ENCODE measurements around the gene CDA. TPM values are rescaled to one million over a fixed set of nuclear protein-coding genes. Genes with fewer than 3 reads are reported as not detected.

The CDA gene
- total RNA-seq, 2 experiments from 2014 or later = 0.38 to 0.50 TPM

DNA sequence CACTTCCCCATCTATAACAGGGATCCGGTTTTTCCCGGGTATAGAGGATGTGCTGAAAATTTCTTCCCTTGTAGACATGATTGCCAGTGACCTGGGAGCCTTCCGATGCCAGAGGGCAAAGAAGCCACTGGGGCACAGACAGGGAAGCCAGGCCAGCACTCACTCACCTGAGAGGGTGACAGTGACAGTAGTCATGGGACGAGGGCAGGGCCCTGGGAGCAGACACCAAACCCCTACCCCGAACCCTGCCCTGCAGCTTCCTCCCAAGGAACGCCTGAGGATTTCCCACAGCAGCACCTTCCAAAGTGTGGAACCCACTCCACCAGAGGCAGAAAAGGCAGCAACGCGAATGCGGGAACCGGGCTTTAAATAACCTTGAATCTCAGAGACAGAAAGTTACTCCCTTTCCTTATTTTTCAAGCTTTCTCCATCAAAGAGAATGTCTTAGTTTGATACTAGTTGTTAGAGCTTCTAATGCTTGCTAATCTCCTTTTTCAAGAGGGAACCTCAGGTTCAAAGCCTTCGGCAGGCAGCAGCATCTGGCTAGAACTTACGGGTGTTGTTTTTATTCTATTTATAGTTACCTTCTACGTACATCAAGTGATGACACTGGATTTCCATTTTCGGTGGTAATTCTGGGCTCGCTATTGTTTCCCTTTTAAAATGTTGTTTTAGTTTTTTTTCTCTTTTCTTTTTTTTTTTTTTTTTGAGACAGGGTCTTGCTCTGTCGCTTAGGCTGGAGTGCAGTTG lies 69.4 kb downstream of the CDA start:
- POLR2A ChIA-PET = interaction anchor here (2.9 kb wide), 1 partner anchor 24 kb away, joined by 8 read pairs; no protein-coding TSS in a partner anchor
- CTCF ChIA-PET = interaction anchor here (0.6 kb wide), 1 partner anchor 8 kb away, joined by 3 read pairs; no protein-coding TSS in a partner anchor
- intact Hi-C loops (cut with DNase I, micrococcal nuclease) = loop anchor here in 1 of 2 experiments (2.0 kb wide), 1 partner anchor 22 kb away; no protein-coding TSS in a partner anchor
- H3K36me3 Mint-ChIP-seq (ENCODE audit: low read depth) = peaks cover 76% of the 10 kb centered on the region
- Histone ChIP-seq H3K27ac (ENCODE audit: low read depth in 1 of 2, low read length in 2 of 2) (no peak overlapping the region), H3K9me3 (ENCODE audit: control insufficient read depth in 1 of 2, insufficient read depth in 1 of 2, low read length in 2 of 2) (peaks cover 0 to 3% of the 10 kb centered on the region in 2 experiments), H3K36me3 (ENCODE audit: insufficient read depth, low read length) (peaks cover 56% of the 10 kb centered on the region), H3K27me3 (ENCODE audit: control insufficient read depth in 1 of 2, insufficient read depth in 2 of 2, low read length in 2 of 2) (no peaks in the 10 kb centered on the region), H3K4me3 (ENCODE audit: low read length) (no peak overlapping the region), H3K4me1 (ENCODE audit: insufficient read depth, low read length) (peaks cover 45% of the 10 kb centered on the region)
- H3K4me3 Mint-ChIP-seq = peak overlapping the region; percentile 97
- no peaks in the 10 kb centered on the region for H3K27me3 Mint-ChIP-seq
- H3K4me1 Mint-ChIP-seq (ENCODE audit: low read depth) = peaks cover 51% of the 10 kb centered on the region
- ATAC-seq (ENCODE audit: poor library complexity) (no peak), DNase-seq (no peak)
- TF ChIP-seq, protein P1, sequence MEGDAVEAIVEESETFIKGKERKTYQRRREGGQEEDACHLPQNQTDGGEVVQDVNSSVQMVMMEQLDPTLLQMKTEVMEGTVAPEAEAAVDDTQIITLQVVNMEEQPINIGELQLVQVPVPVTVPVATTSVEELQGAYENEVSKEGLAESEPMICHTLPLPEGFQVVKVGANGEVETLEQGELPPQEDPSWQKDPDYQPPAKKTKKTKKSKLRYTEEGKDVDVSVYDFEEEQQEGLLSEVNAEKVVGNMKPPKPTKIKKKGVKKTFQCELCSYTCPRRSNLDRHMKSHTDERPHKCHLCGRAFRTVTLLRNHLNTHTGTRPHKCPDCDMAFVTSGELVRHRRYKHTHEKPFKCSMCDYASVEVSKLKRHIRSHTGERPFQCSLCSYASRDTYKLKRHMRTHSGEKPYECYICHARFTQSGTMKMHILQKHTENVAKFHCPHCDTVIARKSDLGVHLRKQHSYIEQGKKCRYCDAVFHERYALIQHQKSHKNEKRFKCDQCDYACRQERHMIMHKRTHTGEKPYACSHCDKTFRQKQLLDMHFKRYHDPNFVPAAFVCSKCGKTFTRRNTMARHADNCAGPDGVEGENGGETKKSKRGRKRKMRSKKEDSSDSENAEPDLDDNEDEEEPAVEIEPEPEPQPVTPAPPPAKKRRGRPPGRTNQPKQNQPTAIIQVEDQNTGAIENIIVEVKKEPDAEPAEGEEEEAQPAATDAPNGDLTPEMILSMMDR (IDR thresholded peaks at IDR 0.05) = no peak
- H3K9me3 Mint-ChIP-seq = no peaks in the 10 kb centered on the region
- H3K27ac Mint-ChIP-seq = peak overlapping the region; percentile 88

DNA sequence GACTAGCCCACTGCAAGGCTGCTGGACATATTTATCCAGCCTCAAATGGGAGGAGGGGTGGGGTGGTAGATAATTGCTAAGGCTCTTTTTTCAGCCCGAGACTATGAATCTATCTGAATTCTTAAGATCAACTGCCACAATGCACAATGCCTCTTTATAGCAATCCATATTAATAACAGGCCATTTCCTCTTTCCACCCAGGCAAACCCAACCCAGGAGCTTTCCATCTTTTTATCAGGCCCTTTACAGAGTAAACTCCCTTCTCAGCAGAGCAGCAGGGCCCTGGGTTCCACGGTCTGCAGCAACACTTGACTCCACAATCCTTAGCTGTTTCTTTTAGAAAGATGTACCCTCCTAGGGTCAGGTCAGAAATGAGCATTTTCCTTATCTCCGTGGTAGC lies 71.5 kb downstream of the CDA start:
- TF ChIP-seq, protein P1 (IDR thresholded peaks at IDR 0.05) = no peak
- Histone ChIP-seq H3K27ac (ENCODE audit: low read depth in 1 of 2, low read length in 2 of 2) (peak overlapping the region; percentile 77 to 84), H3K9me3 (ENCODE audit: control insufficient read depth in 1 of 2, insufficient read depth in 1 of 2, low read length in 2 of 2) (no peaks in the 10 kb centered on the region), H3K4me1 (ENCODE audit: insufficient read depth, low read length) (peaks cover 45% of the 10 kb centered on the region), H3K36me3 (ENCODE audit: insufficient read depth, low read length) (peaks cover 38% of the 10 kb centered on the region), H3K27me3 (ENCODE audit: control insufficient read depth in 1 of 2, insufficient read depth in 2 of 2, low read length in 2 of 2) (no peaks in the 10 kb centered on the region), H3K4me3 (ENCODE audit: low read length) (peak overlapping the region; percentile 99)
- peaks cover 51% of the 10 kb centered on the region for H3K4me1 Mint-ChIP-seq (ENCODE audit: low read depth)
- POLR2A ChIA-PET = interaction anchor here (0.6 to 2.4 kb wide), 3 partner anchors 14 to 27 kb away, joined by 3 to 35 read pairs (median 6); partner anchors contain the start of gene PINK1
- intact Hi-C loops (cut with DNase I, micrococcal nuclease) = loop anchor here in 1 of 2 experiments (2.0 kb wide), 1 partner anchor 126 kb away; the partner anchor contains the start of gene HP1BP3
- no peak for ATAC-seq (ENCODE audit: poor library complexity)
- H3K27ac Mint-ChIP-seq = peak overlapping the region; percentile 88
- H3K4me3 Mint-ChIP-seq = peak overlapping the region; percentile 97
- CTCF ChIA-PET = interaction anchor here (1.5 to 1.6 kb wide), 3 partner anchors 27 to 36 kb away, joined by 4 to 6 read pairs (median 5); no protein-coding TSS in a partner anchor
- no peak for DNase-seq
- peaks cover 58% of the 10 kb centered on the region for H3K36me3 Mint-ChIP-seq (ENCODE audit: low read depth)
- H3K27me3 Mint-ChIP-seq = no peaks in the 10 kb centered on the region
- H3K9me3 Mint-ChIP-seq = no peaks in the 10 kb centered on the region

DNA sequence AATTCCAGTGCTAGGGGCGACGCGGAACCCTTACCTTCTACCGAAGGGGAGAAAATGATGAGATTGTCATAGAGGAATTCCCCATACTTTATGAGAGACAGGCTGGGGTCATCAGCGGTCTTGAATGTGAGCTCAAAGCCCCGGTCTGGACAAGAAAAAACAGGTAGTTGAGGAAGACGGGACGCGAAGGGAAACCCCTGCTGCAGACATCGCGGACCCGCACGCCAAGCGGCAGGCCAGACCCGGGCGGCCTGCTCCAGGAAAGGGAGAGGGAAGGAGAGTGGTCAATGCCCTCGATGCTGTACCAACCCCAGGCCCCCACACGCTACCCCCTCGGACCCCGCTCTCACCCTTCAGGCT lies 71.9 kb downstream of the CDA start:
- CTCF ChIA-PET = interaction anchor here (0.6 to 1.6 kb wide), 5 partner anchors 11 to 128 kb away, joined by 4 to 6 read pairs (median 4); no protein-coding TSS in a partner anchor
- intact Hi-C loops (cut with DNase I, micrococcal nuclease) = loop anchor here in 1 of 2 experiments (2.0 kb wide), 1 partner anchor 126 kb away; the partner anchor contains the start of gene HP1BP3
- POLR2A ChIA-PET = interaction anchor here (0.6 to 2.4 kb wide), 6 partner anchors 15 to 153 kb away, joined by 3 to 35 read pairs (median 5); partner anchors contain the start of genes HP1BP3, KIF17 and PINK1
- ATAC-seq (ENCODE audit: poor library complexity) = peak; percentile 3
- Mint-ChIP-seq H3K27ac (peak overlapping the region; percentile 88), H3K27me3 (no peaks in the 10 kb centered on the region), H3K4me3 (peak overlapping the region; percentile 97), H3K9me3 (no peaks in the 10 kb centered on the region), H3K4me1 (ENCODE audit: low read depth) (peaks cover 51% of the 10 kb centered on the region), H3K36me3 (ENCODE audit: low read depth) (peaks cover 53% of the 10 kb centered on the region)
- peak overlapping the region; percentile 99 for H3K4me3 ChIP-seq (ENCODE audit: low read length)
- H3K27me3 ChIP-seq (ENCODE audit: control insufficient read depth in 1 of 2, insufficient read depth in 2 of 2, low read length in 2 of 2) = no peaks in the 10 kb centered on the region
- TF ChIP-seq, protein P1 (IDR thresholded peaks at IDR 0.05) = no peak
- H3K36me3 ChIP-seq (ENCODE audit: insufficient read depth, low read length) = peaks cover 33% of the 10 kb centered on the region
- H3K27ac ChIP-seq (ENCODE audit: low read depth in 1 of 2, low read length in 2 of 2) = peak overlapping the region; percentile 77 to 84
- H3K4me1 ChIP-seq (ENCODE audit: insufficient read depth, low read length) = peaks cover 45% of the 10 kb centered on the region
- no peaks in the 10 kb centered on the region for H3K9me3 ChIP-seq (ENCODE audit: control insufficient read depth in 1 of 2, insufficient read depth in 1 of 2, low read length in 2 of 2)
- DNase-seq = peak in 4 of 14 experiments; percentile 5 to 69 (median 38)
